Mesenchymal stem cell (in vitro differentiated cells and primary cell): ENCODE measurements around the gene MVK. TPM values are rescaled to one million over a fixed set of nuclear protein-coding genes. Genes with fewer than 3 reads are reported as not detected.

ENCODE experiments used
- DNase-seq: peaks from one replicate; pipeline ENCODE4 v3.0.0-alpha.2; 2013
- H2AFZ ChIP-seq: one replicate; pipeline ENCODE4 v1.6.1; 2013; ENCODE audit warnings: low read depth, mild to moderate bottlenecking, control low read depth, inconsistent platforms, low read length, moderate library complexity
- H2AK5ac ChIP-seq: 2 replicates; pipeline ENCODE4 v1.6.1; 2013; ENCODE audit warnings: low read length, moderate library complexity, mild to moderate bottlenecking, inconsistent platforms; ENCODE audit not compliant: severe bottlenecking
- H2BK120ac ChIP-seq: one replicate; pipeline ENCODE4 v1.6.1; 2013; ENCODE audit warnings: low read depth, mild to moderate bottlenecking, inconsistent platforms, low read length, moderate library complexity
- H2BK12ac ChIP-seq, 2 experiments: one replicate each; pipeline ENCODE4 v1.6.1; 2013; ENCODE audit warnings: inconsistent platforms in 2 of 2, low read length in 2 of 2, mild to moderate bottlenecking in 2 of 2, moderate library complexity in 2 of 2, control low read depth in 1 of 2
- H2BK15ac ChIP-seq: one replicate; pipeline ENCODE4 v1.6.1; 2013; ENCODE audit warnings: mild to moderate bottlenecking, low read depth, inconsistent platforms; ENCODE audit not compliant: poor library complexity, severe bottlenecking
- H2BK5ac ChIP-seq: 2 replicates; pipeline ENCODE4 v1.6.1; 2013; ENCODE audit warnings: low read depth, mild to moderate bottlenecking, low read length, control low read depth, inconsistent platforms; ENCODE audit not compliant: poor library complexity, severe bottlenecking
- H3K14ac ChIP-seq, 2 experiments: one replicate each; pipeline ENCODE4 v1.6.1; 2013; ENCODE audit warnings: inconsistent platforms in 2 of 2, low read length in 2 of 2, control low read depth in 1 of 2, mild to moderate bottlenecking in 1 of 2, moderate library complexity in 1 of 2
- H3K18ac ChIP-seq, 2 experiments: one replicate each; pipeline ENCODE4 v1.6.1; 2013; ENCODE audit warnings: inconsistent platforms in 2 of 2, low read length in 2 of 2, control low read depth in 1 of 2, low read depth in 1 of 2, mild to moderate bottlenecking in 1 of 2
- H3K23ac ChIP-seq, 2 experiments: one replicate each; pipeline ENCODE4 v1.6.1; 2013; ENCODE audit warnings: inconsistent platforms in 2 of 2, low read length in 2 of 2, mild to moderate bottlenecking in 2 of 2, moderate library complexity in 2 of 2, control low read depth in 1 of 2
- H3K27ac ChIP-seq: 2 replicates; pipeline ENCODE4 v1.5.1; 2013; ENCODE audit warnings: mild to moderate bottlenecking, moderate library complexity, low read length, control low read depth, inconsistent platforms; ENCODE audit not compliant: poor library complexity, severe bottlenecking
- H3K27me3 ChIP-seq, 2 experiments: 2 replicates each; pipeline versions ENCODE4 v1.6.1 to v1.7.0; 2013; ENCODE audit warnings: low read length in 2 of 2, mild to moderate bottlenecking in 2 of 2, moderate library complexity in 2 of 2, control low read depth in 1 of 2, inconsistent platforms in 1 of 2; ENCODE audit not compliant: control insufficient read depth in 1 of 2, insufficient read depth in 1 of 2
- H3K36me3 ChIP-seq, 2 experiments: 2 replicates each; pipeline versions ENCODE4 v1.6.1 to v1.7.0; 2013; ENCODE audit warnings: low read length in 2 of 2, control low read depth in 1 of 2, inconsistent platforms in 1 of 2, low read depth in 1 of 2, mild to moderate bottlenecking in 1 of 2; ENCODE audit not compliant: insufficient read depth in 2 of 2, control insufficient read depth in 1 of 2
- H3K4ac ChIP-seq, 2 experiments: one replicate each; pipeline ENCODE4 v1.6.1; 2013; ENCODE audit warnings: inconsistent platforms in 2 of 2, low read length in 2 of 2, mild to moderate bottlenecking in 2 of 2, moderate library complexity in 2 of 2, control low read depth in 1 of 2, low read depth in 1 of 2
- H3K4me1 ChIP-seq: 2 replicates; pipeline ENCODE4 v1.6.1; 2013; ENCODE audit warnings: low read depth, low read length, control low read depth; ENCODE audit not compliant: control insufficient read depth, insufficient read depth
- H3K4me2 ChIP-seq: 2 replicates; pipeline ENCODE4 v1.6.1; 2013; ENCODE audit warnings: low read length, mild to moderate bottlenecking, inconsistent platforms; ENCODE audit not compliant: poor library complexity, severe bottlenecking
- H3K4me3 ChIP-seq, 2 experiments: 2 replicates each; pipeline versions ENCODE4 v1.5.1 to v1.7.0; 2013; ENCODE audit warnings: low read length in 2 of 2, mild to moderate bottlenecking in 2 of 2, control low read depth in 1 of 2, low read depth in 1 of 2; ENCODE audit not compliant: insufficient read depth in 1 of 2
- H3K79me1 ChIP-seq: replicated peaks from 2 replicates; pipeline ENCODE4 v1.6.1; 2013; ENCODE audit warnings: mild to moderate bottlenecking, control low read depth, low read length, inconsistent platforms; ENCODE audit not compliant: poor library complexity, severe bottlenecking
- H3K9ac ChIP-seq: 2 replicates; pipeline ENCODE4 v1.7.0; 2013; ENCODE audit warnings: mild to moderate bottlenecking, low read length, moderate library complexity
- H3K9me3 ChIP-seq: 2 replicates; pipeline ENCODE4 v1.7.0; 2013; ENCODE audit warnings: mild to moderate bottlenecking, low read length; ENCODE audit not compliant: control insufficient read depth
- H4K8ac ChIP-seq: one replicate; pipeline ENCODE4 v1.6.1; 2013; ENCODE audit warnings: inconsistent platforms, mild to moderate bottlenecking, low read length, moderate library complexity
- H4K91ac ChIP-seq: one replicate; pipeline ENCODE4 v1.6.1; 2013; ENCODE audit warnings: mild to moderate bottlenecking, low read length, inconsistent platforms
- WGBS: methylation state at CpG from one replicate; pipeline ENCODE4 v1.1.7; 2013; ENCODE audit warnings: mixed read lengths; 5-methylcytosine and 5-hydroxymethylcytosine counted together
- polyA plus RNA-seq, 2 experiments: library from polyadenylated mRNA; stranded (reverse); fragments of 200-250 nt; gene quantifications; one replicate each; pipeline ENCODE4 v1.2.3, GENCODE V29; 2013

MVK gene
- polyA plus RNA-seq (2013, experiment 1 of 2) = 48.3 TPM
- polyA plus RNA-seq (2013, experiment 2 of 2) = 46.7 TPM

DNA sequence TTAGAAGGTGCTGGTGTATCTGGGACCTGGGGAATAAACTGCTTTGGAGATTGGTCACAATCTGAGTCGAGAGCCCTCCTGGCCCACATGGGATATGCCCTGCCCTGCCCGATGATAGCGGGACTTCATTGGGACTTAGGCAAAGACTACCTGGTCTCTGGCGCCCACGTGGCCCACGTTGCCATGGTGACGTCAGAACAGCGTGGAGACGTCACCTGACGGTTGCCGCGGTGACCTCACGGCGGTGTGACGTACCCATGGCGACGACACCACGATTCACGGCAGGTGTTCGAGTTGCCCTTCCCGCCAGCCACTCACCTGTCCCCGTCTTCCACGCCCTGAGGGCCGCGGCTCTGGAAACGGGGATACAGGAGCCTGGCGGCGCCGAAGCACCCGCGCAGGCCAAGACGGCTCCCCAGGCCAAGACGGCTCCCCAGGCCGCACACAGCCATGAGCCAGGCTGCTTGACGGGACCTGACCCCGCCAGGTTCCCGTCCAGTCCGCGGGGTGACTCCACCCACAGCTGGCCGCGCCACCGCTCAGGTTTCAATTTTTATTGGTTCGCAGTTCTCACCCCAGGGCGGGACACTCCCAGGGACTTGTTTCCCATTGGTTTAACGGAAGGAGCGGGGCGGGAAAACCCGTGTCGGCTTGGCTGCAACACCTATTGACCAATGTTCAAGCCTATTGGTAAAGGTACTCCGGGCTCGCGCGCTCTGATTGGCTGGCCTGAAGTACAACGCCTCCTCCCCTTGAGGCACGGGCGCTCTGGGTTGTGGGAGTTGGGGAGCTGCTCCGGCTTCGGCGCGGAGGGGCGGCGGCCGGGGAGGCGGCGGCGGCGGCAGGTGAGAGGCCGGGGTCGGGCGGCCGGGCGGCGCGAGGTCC, at the start of gene MVK, which contains the start of gene MMAB:
MVK (plus strand) TSS at position 766 of the 885 bp plus-strand sequence. CDS start 1,029 bp downstream, outside the sequence.
MMAB (minus strand) TSS at position 476 of the 885 bp plus-strand sequence; CDS start at position 452, 24 bp downstream.
- no peaks in the 10 kb centered on the region for H3K27me3 ChIP-seq
- peak within 1 kb of the TSS; percentile 91 to 96 for H3K4ac ChIP-seq
- peaks cover 16 to 45% of the 10 kb centered on the region in 2 experiments for H3K36me3 ChIP-seq
- H3K27ac ChIP-seq = no peak within 1 kb of the TSS
- H4K91ac ChIP-seq = peak within 1 kb of the TSS; percentile 99
- H3K9ac ChIP-seq = peak within 1 kb of the TSS; percentile 93
- H3K4me3 ChIP-seq = peak within 1 kb of the TSS; percentile 83 to 84
- no peaks in the 10 kb centered on the region for H3K9me3 ChIP-seq
- H3K4me2 ChIP-seq = peak within 1 kb of the TSS; percentile 73
- peak within 1 kb of the TSS; percentile 63 to 79 for H3K18ac ChIP-seq
- H4K8ac ChIP-seq = peak within 1 kb of the TSS; percentile 97
- H3K14ac ChIP-seq = peak within 1 kb of the TSS in 1 of 2 experiments; percentile 90
- DNase-seq = peak; percentile 99
- H2BK120ac ChIP-seq = no peak within 1 kb of the TSS
- peak within 1 kb of the TSS; percentile 17 for H2BK15ac ChIP-seq
- WGBS = 2% methylated on average over 74 of the region's 74 CpGs
- no peak within 1 kb of the TSS for H2AK5ac ChIP-seq
- H3K4me1 ChIP-seq = peaks cover 6% of the 10 kb centered on the region
- H2BK5ac ChIP-seq = no peak within 1 kb of the TSS
- peaks cover 35% of the 10 kb centered on the region for H3K79me1 ChIP-seq
- H2BK12ac ChIP-seq = peak within 1 kb of the TSS in 1 of 2 experiments; percentile 25
- peak within 1 kb of the TSS; percentile 0 for H2AFZ ChIP-seq
- no peak within 1 kb of the TSS for H3K23ac ChIP-seq

- Histone ChIP-seq H2BK120ac (no peak overlapping the region), H3K9ac (no peak overlapping the region), H3K4me2 (no peak overlapping the region), H3K27ac (no peak overlapping the region), H3K4me1 (peaks cover 1% of the 10 kb centered on the region), H3K79me1 (peaks cover 3% of the 10 kb centered on the region), H3K36me3 (peaks cover 69 to 93% of the 10 kb centered on the region in 2 experiments), H2BK5ac (no peak overlapping the region), H3K23ac (no peak overlapping the region), H3K14ac (no peak overlapping the region), H3K27me3 (no peaks in the 10 kb centered on the region), H2BK15ac (peak overlapping the region; percentile 81), H3K9me3 (no peaks in the 10 kb centered on the region), H2AFZ (no peak overlapping the region), H3K4me3 (no peak overlapping the region), H2AK5ac (no peak overlapping the region), H3K18ac (no peak overlapping the region), H4K8ac (no peak overlapping the region), H3K4ac (no peak overlapping the region), H2BK12ac (no peak overlapping the region), H4K91ac (peak overlapping the region; percentile 28)
- no peak for DNase-seq
- WGBS = 96% methylated on average over 25 of the region's 26 CpGs
Observed at GRCh38 chr12:109524466-109525278, 48.9 kb upstream of the MVK start.

DNA sequence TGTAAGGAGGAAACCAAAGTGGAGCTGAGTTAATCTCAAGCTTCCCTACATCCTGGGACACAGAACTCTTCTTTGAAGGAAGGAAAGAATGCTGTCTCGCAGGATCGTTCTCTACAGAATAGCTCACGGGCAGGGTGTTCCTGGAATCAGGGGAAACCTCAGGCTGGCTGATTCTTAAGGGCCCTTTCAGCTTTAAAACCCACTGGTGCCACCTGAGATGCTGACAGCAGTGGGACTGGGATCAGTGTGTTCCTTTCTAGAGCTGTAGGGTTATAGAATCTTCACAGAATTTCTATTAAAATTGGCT, 48.4 kb upstream of the MVK start:
- Histone ChIP-seq H3K4me2 (no peak overlapping the region), H3K27me3 (no peaks in the 10 kb centered on the region), H3K4me3 (no peak overlapping the region), H3K23ac (no peak overlapping the region), H3K4ac (no peak overlapping the region), H3K14ac (no peak overlapping the region), H2BK5ac (no peak overlapping the region), H3K18ac (no peak overlapping the region), H3K79me1 (peaks cover 1% of the 10 kb centered on the region), H3K9ac (no peak overlapping the region), H3K9me3 (no peaks in the 10 kb centered on the region), H2AK5ac (no peak overlapping the region), H2BK120ac (no peak overlapping the region), H4K91ac (peak overlapping the region; percentile 23), H3K36me3 (peaks cover 67 to 93% of the 10 kb centered on the region in 2 experiments), H2BK15ac (peak overlapping the region; percentile 81), H2BK12ac (no peak overlapping the region), H2AFZ (no peak overlapping the region), H3K27ac (no peak overlapping the region), H4K8ac (no peak overlapping the region), H3K4me1 (no peaks in the 10 kb centered on the region)
- WGBS = 89% methylated on average over 3 of the region's 3 CpGs
- no peak for DNase-seq
